Ectodermal cell (in vitro differentiated cells): Measurements from ENCODE around the gene DNAH17.

Source experiments
- H3K27ac ChIP-seq: 2 replicates; pipeline ENCODE4 v1.7.0; 2013; ENCODE audit warnings: mild to moderate bottlenecking, low read depth, low read length; ENCODE audit not compliant: insufficient read depth, poor library complexity, severe bottlenecking
- H3K27me3 ChIP-seq: 2 replicates; pipeline ENCODE4 v1.7.0; 2013; ENCODE audit warnings: mild to moderate bottlenecking, low read length; ENCODE audit not compliant: insufficient read depth, control insufficient read depth, poor library complexity, severe bottlenecking
- H3K36me3 ChIP-seq: one replicate; pipeline ENCODE4 v1.7.0; 2013; ENCODE audit warnings: low read length; ENCODE audit not compliant: control insufficient read depth, insufficient read depth
- H3K4me1 ChIP-seq: one replicate; pipeline ENCODE4 v1.7.0; 2013; ENCODE audit warnings: low read length; ENCODE audit not compliant: control insufficient read depth, insufficient read depth
- H3K4me3 ChIP-seq: 2 replicates; pipeline ENCODE4 v1.7.0; 2013; ENCODE audit warnings: low read depth, low read length, control low read depth; ENCODE audit not compliant: insufficient read depth
- H3K9me3 ChIP-seq: 2 replicates; pipeline ENCODE4 v1.7.0; 2013; ENCODE audit warnings: mild to moderate bottlenecking, low read length, moderate library complexity; ENCODE audit not compliant: control insufficient read depth
- WGBS, 2 experiments: methylation state at CpG; one replicate each; pipeline ENCODE4 v1.1.7; 2013; ENCODE audit warnings: missing lambda C conversion rate in 2 of 2; 5-methylcytosine and 5-hydroxymethylcytosine counted together

DNAH17 gene

GRCh38 chr17:78422267-78422605 lies 155.0 kb downstream of the DNAH17 start:
- Histone ChIP-seq H3K27me3 (no peaks in the 10 kb centered on the region), H3K4me3 (no peak overlapping the region), H3K36me3 (peaks cover 24% of the 10 kb centered on the region), H3K9me3 (no peaks in the 10 kb centered on the region), H3K27ac (no peak overlapping the region), H3K4me1 (peaks cover 5% of the 10 kb centered on the region)
- 82% methylated on average over 8 of the region's 8 CpGs for WGBS, 2 experiments

- Histone ChIP-seq H3K27ac (no peak overlapping the region), H3K27me3 (no peaks in the 10 kb centered on the region), H3K4me3 (no peak overlapping the region), H3K4me1 (peaks cover 5% of the 10 kb centered on the region), H3K36me3 (peaks cover 24% of the 10 kb centered on the region), H3K9me3 (no peaks in the 10 kb centered on the region)
- WGBS, 2 experiments: 86% methylated on average over 24 of the region's 24 CpGs
These were observed 155.5 kb downstream of the DNAH17 start for GRCh38 chr17:78421534-78422266.

GRCh38 chr17:78421084-78421533 lies 156.1 kb downstream of the DNAH17 start:
- H3K36me3 ChIP-seq: peaks cover 24% of the 10 kb centered on the region
- no peak overlapping the region for H3K4me3 ChIP-seq
- H3K9me3 ChIP-seq: no peaks in the 10 kb centered on the region
- peaks cover 5% of the 10 kb centered on the region for H3K4me1 ChIP-seq
- H3K27ac ChIP-seq: no peak overlapping the region
- H3K27me3 ChIP-seq: no peaks in the 10 kb centered on the region
- 89 to 93% methylated on average over 6 of the region's 6 CpGs for WGBS, 2 experiments

- Histone ChIP-seq H3K4me1 (peaks cover 5% of the 10 kb centered on the region), H3K36me3 (peaks cover 24% of the 10 kb centered on the region), H3K4me3 (no peak overlapping the region), H3K9me3 (no peaks in the 10 kb centered on the region), H3K27me3 (no peaks in the 10 kb centered on the region), H3K27ac (no peak overlapping the region)
- WGBS, 2 experiments: 95% methylated on average over 22 of the region's 22 CpGs
These were observed 157.0 kb downstream of the DNAH17 start for GRCh38 chr17:78419970-78420815.

- no peak overlapping the region for H3K27ac ChIP-seq
- H3K9me3 ChIP-seq: no peaks in the 10 kb centered on the region
- H3K36me3 ChIP-seq: peaks cover 7% of the 10 kb centered on the region
- WGBS, 2 experiments: 89 to 90% methylated on average over 11 to 12 of the region's 12 CpGs
- peaks cover 5% of the 10 kb centered on the region for H3K4me1 ChIP-seq
- H3K4me3 ChIP-seq: no peak overlapping the region
- no peaks in the 10 kb centered on the region for H3K27me3 ChIP-seq
These were observed 158.7 kb downstream of the DNAH17 start for GRCh38 chr17:78418326-78419026.

- Histone ChIP-seq H3K9me3 (no peaks in the 10 kb centered on the region), H3K4me1 (peaks cover 5% of the 10 kb centered on the region), H3K27ac (no peak overlapping the region), H3K4me3 (no peak overlapping the region), H3K27me3 (no peaks in the 10 kb centered on the region), H3K36me3 (peaks cover 6% of the 10 kb centered on the region)
- 95 to 98% methylated on average over 13 of the region's 13 CpGs for WGBS, 2 experiments
These were observed 159.7 kb downstream of the DNAH17 start for GRCh38 chr17:78417531-78417909.

GRCh38 chr17:78416791-78417530 lies 160.2 kb downstream of the DNAH17 start:
- Histone ChIP-seq H3K9me3 (no peaks in the 10 kb centered on the region), H3K4me1 (no peaks in the 10 kb centered on the region), H3K27ac (no peak overlapping the region), H3K4me3 (no peak overlapping the region), H3K36me3 (peaks cover 6% of the 10 kb centered on the region), H3K27me3 (no peaks in the 10 kb centered on the region)
- 94 to 95% methylated on average over 15 of the region's 15 CpGs for WGBS, 2 experiments

GRCh38 chr17:78415821-78416711 lies 161.1 kb downstream of the DNAH17 start:
- Histone ChIP-seq H3K27ac (no peak overlapping the region), H3K36me3 (peaks cover 6% of the 10 kb centered on the region), H3K4me1 (no peaks in the 10 kb centered on the region), H3K27me3 (no peaks in the 10 kb centered on the region), H3K4me3 (no peak overlapping the region), H3K9me3 (no peaks in the 10 kb centered on the region)
- 93 to 95% methylated on average over 17 of the region's 17 CpGs for WGBS, 2 experiments
